Measurements from ENCODE around the gene NOVA2. TPM values are rescaled to one million over a fixed set of nuclear protein-coding genes. Genes with fewer than 3 reads are reported as not detected.

NOVA2 gene
- total and polyA plus RNA-seq, 8 donors: 6.4 to 13.9 (median 11.5) TPM

DNA sequence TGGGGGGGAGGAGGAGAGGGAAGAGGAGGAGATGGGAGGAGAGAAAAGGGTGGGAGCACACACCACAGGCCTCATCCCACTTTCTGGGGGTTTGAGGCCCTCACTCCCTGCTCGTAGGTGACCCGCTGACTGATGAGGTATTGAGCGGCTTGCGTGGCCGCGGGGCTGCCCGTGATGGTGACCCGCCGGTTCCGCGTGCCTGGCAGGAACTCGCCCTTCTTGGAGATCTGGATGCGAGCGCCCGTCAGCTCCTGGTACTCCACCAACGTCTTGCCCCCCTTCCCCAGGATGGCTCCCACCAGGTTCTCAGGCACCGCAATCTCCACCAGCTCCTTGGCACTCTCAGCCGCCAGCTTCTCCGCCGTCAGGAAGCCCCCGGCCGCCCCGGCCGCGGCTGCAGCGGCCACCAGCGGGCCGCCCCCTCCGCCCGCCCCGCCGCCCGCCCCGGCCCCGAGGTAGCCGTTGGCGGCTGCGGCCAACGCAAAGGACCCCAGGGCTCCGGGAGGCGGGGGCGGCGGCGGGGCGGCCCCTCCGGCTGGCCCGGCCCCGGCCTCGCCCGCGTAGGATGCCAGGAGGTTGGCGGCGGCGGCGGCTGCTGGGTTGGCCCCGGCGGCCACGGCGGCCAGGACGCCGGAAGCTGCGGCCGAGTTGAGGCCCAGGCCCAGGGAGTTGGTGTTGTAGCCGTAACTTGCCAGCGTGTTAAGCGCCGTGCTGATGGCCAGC is 33.7 kb downstream of the NOVA2 start:
- H3K36me3 ChIP-seq: peaks cover 0 to 5% of the 10 kb centered on the region in 2 donors
- no peaks in the 10 kb centered on the region for H3K9me3 ChIP-seq
- no peak overlapping the region for H3K27ac ChIP-seq
- TF ChIP-seq, protein P1, sequence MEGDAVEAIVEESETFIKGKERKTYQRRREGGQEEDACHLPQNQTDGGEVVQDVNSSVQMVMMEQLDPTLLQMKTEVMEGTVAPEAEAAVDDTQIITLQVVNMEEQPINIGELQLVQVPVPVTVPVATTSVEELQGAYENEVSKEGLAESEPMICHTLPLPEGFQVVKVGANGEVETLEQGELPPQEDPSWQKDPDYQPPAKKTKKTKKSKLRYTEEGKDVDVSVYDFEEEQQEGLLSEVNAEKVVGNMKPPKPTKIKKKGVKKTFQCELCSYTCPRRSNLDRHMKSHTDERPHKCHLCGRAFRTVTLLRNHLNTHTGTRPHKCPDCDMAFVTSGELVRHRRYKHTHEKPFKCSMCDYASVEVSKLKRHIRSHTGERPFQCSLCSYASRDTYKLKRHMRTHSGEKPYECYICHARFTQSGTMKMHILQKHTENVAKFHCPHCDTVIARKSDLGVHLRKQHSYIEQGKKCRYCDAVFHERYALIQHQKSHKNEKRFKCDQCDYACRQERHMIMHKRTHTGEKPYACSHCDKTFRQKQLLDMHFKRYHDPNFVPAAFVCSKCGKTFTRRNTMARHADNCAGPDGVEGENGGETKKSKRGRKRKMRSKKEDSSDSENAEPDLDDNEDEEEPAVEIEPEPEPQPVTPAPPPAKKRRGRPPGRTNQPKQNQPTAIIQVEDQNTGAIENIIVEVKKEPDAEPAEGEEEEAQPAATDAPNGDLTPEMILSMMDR (IDR thresholded peaks at IDR 0.05): no peak
- no peaks in the 10 kb centered on the region for H3K4me1 ChIP-seq
- H3K4me3 ChIP-seq: no peak overlapping the region
- ATAC-seq (peak; percentile 22), DNase-seq (no peak)
- intact Hi-C loops (cut with DNase I): no loop called here
- H3K27me3 ChIP-seq: peaks cover 11 to 80% of the 10 kb centered on the region in 2 donors

DNA sequence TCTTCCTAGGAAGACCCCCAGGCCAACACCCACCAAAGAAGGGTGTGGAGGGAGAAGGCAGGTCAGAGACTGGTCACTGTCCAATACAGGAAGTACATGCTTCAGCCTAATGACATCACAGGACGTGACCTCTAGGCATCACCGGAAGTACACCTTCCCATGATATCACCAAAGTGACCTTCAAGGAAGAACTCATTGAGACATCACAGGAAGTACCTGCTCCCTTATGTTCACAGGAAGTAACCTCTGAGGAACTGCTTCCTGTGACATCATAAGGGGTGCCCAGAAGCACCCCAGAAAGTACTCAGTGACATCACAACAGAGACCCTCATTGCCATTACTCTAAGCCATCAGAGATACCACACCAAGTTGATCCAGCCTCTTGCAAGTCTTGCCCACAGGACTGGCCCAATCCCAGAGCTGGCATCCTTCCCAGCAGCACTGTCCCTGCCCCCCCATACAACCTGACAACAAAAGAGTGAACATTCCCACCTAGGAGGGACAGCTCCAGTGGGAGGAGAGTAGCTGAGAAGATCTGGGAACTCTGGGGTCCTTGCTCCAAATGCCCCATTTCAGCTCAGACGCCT is 34.8 kb downstream of the NOVA2 start:
- H3K27ac ChIP-seq: no peak overlapping the region
- peaks cover 0 to 5% of the 10 kb centered on the region in 2 donors for H3K36me3 ChIP-seq
- H3K9me3 ChIP-seq: no peaks in the 10 kb centered on the region
- no peaks in the 10 kb centered on the region for H3K4me1 ChIP-seq
- DNase-seq (no peak), ATAC-seq (no peak)
- peaks cover 11 to 92% of the 10 kb centered on the region in 2 donors for H3K27me3 ChIP-seq
- intact Hi-C loops (cut with DNase I): no loop called here
- H3K4me3 ChIP-seq: no peak overlapping the region
- TF ChIP-seq, protein P1 (IDR thresholded peaks at IDR 0.05): no peak

DNA sequence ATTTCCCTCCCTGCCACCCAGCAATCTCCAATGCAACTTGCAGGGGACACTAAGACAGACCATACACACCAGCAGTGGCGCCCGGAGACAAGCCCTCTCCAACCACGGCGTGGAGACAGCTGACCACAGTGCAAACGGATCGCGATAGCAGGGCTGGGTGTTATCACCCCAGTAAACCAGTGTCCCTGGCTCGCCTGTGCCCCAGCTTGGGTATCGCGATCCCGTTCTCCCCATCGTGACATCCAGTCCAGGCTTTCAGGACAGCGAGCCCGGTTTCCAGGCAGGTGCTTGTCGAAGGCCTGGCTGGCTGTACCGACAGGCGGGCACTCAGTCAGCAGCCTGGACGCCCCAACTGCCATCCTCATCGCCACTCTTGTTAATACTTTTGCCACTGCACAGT is 38.4 kb downstream of the NOVA2 start:
- intact Hi-C loops (cut with DNase I): no loop called here
- Histone ChIP-seq H3K4me1 (no peaks in the 10 kb centered on the region), H3K27ac (no peak overlapping the region), H3K27me3 (peaks cover 4 to 81% of the 10 kb centered on the region in 2 donors), H3K4me3 (no peak overlapping the region), H3K36me3 (no peaks in the 10 kb centered on the region), H3K9me3 (no peaks in the 10 kb centered on the region)
- ATAC-seq (no peak), DNase-seq (peak in 1 of 4 donors; percentile 54)
- TF ChIP-seq, protein P1 (IDR thresholded peaks at IDR 0.05): no peak

DNA sequence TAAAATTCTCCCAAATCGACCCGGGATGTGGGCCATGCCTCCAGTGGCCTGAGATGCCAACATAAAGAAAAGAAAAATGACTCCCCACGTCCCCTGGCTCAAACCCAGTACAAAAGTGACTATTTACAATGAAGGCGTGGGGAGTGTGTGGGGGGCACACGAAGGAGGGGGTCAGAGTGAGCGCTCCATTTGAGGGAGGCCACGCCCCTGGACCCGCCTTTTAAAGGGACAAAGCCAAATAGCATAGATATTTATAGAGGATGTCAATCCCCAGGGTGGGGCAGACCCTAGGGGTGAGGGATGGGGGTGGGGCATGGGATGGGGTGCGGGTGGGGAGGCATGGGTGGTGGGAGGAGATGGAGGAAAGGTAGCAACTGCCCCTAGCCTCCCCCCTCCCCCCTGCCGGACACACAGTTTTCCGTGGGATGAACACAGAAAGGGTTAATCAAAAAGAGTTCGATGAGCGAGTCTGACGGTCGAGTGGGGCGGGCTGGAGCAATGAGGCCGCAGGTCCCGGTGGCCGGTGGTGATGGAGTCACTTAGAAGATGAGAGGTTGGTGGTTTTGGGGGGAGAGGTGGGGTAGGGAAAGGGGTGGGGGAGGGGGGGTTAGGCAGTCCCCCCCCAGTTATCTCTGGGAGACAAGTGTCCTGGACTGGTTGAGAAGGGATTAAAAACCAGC is 39.0 kb downstream of the NOVA2 start:
- H3K4me1 ChIP-seq: no peaks in the 10 kb centered on the region
- H3K27ac ChIP-seq: no peak overlapping the region
- TF ChIP-seq, protein P1 (IDR thresholded peaks at IDR 0.05): no peak
- intact Hi-C loops (cut with DNase I): no loop called here
- no peaks in the 10 kb centered on the region for H3K9me3 ChIP-seq
- ATAC-seq: no peak
- no peak overlapping the region for H3K4me3 ChIP-seq
- no peaks in the 10 kb centered on the region for H3K36me3 ChIP-seq
- peaks cover 2 to 81% of the 10 kb centered on the region in 2 donors for H3K27me3 ChIP-seq
- DNase-seq: peak in 1 of 4 donors; percentile 54

DNA sequence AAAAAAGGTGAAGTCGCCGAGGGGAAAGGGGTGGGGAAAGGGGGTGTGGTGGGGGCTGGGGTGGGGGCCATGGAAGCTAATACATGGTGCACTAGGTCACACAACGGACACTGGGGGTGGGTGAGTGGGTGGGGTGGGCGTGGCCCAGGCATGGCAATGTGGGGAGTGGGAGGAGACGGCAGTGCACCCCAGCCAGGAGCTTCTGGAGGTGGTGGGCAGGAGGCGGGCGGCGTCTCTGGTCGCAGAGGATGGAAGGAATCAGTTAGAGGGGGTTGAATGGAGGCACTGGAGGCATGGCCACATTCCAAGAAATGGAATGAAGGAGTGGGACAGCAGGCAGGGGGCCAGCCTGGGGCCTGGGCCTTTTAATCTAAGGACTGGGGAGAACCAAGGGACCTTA is 39.9 kb downstream of the NOVA2 start:
- no peaks in the 10 kb centered on the region for H3K4me1 ChIP-seq
- TF ChIP-seq, protein P1 (IDR thresholded peaks at IDR 0.05): no peak
- peaks cover 0 to 71% of the 10 kb centered on the region in 2 donors for H3K27me3 ChIP-seq
- H3K36me3 ChIP-seq: no peaks in the 10 kb centered on the region
- intact Hi-C loops (cut with DNase I): no loop called here
- no peak for ATAC-seq
- DNase-seq: peak in 1 of 4 donors; percentile 44
- no peaks in the 10 kb centered on the region for H3K9me3 ChIP-seq
- H3K27ac ChIP-seq: no peak overlapping the region
- no peak overlapping the region for H3K4me3 ChIP-seq

Measured in left lung (tissue), 10 donors.